GM19324 (cell line): ENCODE data around the gene RPL37A.

Source experiments
- ATAC-seq: cut with Tn5 transposase; IDR thresholded peaks from one replicate; pipeline ENCODE4 v1.9.1; 2021; ENCODE audit warnings: mild to moderate bottlenecking, moderate library complexity; ENCODE audit not compliant: unreplicated experiment, low FRiP score

Gene RPL37A

GRCh38 chr2:216498379-216499352 is at the start of gene RPL37A:
Gene RPL37A (plus strand): TSS chr2:216498844. CDS start chr2:216498875, 31 bp downstream.
- peak; percentile 94 for ATAC-seq

GRCh38 chr2:216450346-216450745 is 48.3 kb upstream of the RPL37A start:
- ATAC-seq, result no peak

DNA sequence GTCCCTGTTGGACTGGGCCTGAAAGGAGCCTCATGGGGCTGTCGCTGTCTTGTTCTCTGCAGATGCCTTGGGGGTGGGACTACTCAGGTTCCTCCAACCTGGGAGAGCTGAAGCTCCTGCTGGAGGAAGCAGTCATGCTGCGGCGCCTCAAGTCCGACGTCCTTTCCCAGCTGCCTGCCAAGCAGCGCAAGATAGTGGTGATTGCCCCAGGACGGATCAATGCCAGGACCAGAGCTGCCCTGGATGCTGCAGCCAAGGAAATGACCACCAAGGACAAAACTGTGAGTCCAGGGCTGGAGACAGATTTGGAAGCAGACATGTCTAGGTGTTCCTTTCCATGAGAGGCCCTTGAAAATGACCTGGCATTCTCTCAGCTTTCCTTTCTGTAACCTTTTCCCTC is 47.9 kb upstream of the RPL37A start:
- ATAC-seq, result no peak

- ATAC-seq, result no peak
Observed at GRCh38 chr2:216453955-216454614, 44.6 kb upstream of the RPL37A start.

DNA sequence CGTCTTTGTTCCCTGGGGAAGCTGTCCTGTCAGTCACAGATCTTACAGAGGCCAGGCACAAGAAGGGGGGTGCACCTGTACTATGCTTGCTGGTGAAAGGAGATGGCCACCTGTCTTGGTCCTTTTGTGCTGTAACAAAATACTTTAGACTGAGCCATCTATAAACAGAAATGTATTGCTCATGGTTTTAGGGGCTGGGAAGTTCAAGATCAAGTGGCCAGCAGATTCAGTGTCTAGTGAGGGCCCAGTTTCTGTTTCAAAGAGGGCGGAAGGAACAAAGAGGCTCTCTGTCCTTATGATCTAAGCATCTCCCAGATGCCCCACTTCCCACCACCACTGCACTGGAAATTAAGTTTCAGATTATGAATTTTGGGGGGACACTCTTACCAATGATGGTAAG is 35.5 kb upstream of the RPL37A start:
- no peak for ATAC-seq

DNA sequence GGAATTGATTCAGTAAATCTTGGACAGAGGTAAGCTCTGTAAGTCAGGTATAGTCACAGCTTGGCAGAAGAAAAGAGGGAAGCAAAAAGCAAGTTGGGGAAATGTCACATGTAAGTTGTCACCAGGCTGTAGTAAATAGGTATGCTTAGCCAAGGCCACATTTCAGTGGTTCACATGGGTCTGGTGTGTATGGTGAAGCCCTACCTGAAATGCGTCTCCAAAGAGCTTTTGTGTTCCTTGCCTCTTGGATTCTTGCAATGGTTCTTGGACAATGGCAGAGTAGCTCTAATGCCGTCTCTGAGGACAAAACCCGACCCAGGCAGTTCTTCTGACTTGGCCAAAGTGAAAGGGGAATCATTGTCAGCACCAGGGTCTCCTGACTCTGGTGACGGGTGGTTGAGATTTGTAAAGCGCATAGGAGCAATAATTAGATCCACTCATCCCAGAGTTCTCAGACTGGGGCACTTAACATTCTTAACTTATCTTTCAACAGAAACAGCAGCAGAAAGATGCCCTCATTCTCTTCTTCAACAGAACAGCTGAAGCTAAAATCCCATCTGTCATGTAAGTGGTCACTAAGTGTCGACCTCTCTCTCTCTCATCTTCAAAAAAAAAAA is 34.4 kb upstream of the RPL37A start:
- no peak for ATAC-seq

- ATAC-seq, result no peak
Observed at GRCh38 chr2:216465579-216466195, 33.0 kb upstream of the RPL37A start.

DNA sequence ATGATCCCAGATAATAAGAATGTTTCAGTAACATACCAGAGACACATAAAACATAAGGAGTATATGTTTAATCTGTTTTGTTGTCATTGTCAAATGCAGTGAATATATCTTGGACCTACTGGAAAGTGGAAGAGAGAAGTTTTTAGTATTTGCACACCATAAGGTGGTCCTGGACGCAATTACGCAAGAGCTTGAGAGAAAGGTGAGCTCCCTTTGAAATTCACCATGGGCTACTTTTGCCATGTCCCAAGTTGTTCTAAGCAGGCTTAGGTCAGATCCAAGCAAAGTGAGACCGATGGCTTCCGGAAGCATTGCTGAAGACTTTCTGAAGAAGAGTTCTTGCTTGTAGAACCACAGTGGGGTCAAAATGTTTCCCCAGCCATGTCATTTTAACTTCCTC is 30.8 kb upstream of the RPL37A start:
- ATAC-seq, result no peak

GRCh38 chr2:216469661-216470060 is 29.0 kb upstream of the RPL37A start:
- ATAC-seq, result no peak

DNA sequence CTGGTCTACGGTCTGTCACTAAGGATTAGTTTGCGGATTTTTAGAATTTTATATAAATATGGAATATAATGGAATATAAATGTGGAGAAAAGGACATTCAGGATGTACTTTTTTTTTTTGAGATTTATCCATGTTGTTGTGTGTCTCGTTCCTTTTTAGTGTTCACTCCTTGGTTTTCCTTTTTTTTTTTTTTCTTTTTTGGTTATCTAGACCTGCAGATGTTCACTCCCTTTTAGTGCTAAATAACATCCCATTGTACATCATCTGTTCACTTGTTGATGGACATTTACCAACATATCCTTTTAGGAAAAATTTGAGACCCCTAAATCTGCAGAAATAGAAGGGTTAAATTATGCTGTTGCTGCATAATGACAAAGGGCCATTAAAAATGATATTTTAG is 25.5 kb upstream of the RPL37A start:
- ATAC-seq, result no peak

DNA sequence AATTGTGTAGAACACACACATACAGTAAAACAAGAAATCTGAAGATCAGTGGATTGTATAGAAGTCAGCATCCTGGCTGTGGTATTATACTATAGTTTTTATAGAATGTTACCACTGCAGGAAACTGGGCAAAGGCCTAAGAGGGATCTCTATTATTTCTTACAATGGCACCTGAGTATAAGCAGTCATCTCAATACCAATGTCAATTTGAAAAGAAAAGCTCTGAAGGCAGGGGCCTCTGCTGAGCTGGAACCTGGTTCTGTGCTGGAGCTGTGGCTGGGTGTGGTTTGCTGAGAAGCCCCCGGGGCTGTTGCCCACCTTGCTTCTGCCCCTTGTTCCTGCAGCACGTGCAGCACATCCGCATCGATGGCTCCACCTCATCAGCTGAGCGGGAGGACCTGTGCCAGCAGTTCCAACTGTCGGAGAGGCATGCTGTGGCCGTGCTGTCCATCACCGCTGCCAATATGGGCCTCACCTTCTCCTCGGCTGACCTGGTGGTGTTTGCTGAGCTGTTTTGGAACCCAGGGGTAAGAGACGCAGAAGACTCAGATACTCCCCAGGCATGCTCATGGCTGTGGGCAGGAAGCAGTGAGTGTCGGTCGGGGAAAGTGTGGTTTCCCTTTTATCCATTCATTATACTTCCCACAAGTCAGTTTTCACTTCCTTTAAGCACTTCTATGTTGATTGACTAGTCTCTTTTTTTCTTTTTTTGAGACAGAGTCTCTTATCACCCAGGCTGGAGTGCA is 23.5 kb upstream of the RPL37A start:
- no peak for ATAC-seq

GRCh38 chr2:216475767-216476166 is 22.9 kb upstream of the RPL37A start:
- ATAC-seq, result no peak

GRCh38 chr2:216477283-216478035 is 21.2 kb upstream of the RPL37A start:
- ATAC-seq, result no peak

- no peak for ATAC-seq
Observed at GRCh38 chr2:216478151-216478550, 20.5 kb upstream of the RPL37A start.

DNA sequence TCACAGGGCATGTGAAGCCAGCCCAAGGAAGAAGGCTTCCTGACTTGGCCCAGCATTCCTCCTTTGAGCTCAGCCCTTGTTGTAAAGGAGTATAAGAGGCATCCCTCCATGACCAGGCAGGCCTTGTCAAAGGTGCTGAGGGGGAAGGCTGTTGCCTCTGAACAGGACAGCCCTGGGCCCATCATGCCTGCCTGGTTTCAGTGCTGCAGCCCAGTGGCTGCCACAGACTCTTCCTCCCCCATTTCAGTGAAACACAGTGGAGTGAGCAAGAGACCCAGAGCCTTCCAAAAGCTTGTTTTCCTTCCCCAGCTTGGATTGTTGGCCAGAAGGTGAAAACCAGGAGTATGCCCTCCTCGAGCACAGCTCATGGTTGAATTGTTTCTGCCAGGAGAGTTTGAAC is 19.9 kb upstream of the RPL37A start:
- no peak for ATAC-seq

DNA sequence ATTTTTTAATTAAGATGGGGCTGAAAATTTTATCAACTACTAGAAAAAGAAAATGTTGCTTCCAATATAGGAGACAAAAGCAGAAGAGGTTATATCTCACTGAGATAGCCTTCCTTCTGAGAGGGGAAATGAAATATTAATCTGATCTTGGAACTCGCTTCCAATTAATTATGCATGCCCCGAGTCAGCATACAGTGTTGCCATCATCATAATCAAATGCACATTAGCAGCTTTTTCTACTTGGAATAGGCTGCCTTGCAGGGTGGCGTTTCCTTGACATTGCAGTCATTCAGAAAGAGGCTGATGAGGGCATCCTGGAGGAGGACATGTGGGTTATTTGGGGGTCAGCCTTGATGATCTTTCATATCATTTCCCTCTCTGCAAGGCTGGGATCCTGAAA is 18.4 kb upstream of the RPL37A start:
- ATAC-seq, result no peak

GRCh38 chr2:216482640-216483039 is 16.0 kb upstream of the RPL37A start:
- ATAC-seq, result no peak

DNA sequence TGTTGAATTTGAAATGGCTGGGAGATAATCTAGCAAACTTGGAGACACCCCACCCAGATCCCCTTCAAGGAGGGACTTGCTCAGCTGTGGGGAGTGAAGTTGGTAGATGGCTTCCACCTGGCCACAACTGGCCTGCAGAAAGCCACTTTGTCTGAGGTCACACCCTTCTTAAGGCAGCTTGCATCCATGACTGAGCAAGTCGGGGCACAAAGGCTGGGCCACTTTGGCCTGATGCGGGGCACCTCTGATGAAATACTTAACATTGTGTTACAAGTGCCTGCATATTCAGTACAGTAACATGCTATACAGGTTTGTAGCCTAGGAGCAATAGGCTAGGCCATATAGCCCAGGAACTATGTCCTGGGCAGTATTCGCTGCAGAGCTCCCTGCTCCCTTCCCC is 13.4 kb upstream of the RPL37A start:
- no peak for ATAC-seq

DNA sequence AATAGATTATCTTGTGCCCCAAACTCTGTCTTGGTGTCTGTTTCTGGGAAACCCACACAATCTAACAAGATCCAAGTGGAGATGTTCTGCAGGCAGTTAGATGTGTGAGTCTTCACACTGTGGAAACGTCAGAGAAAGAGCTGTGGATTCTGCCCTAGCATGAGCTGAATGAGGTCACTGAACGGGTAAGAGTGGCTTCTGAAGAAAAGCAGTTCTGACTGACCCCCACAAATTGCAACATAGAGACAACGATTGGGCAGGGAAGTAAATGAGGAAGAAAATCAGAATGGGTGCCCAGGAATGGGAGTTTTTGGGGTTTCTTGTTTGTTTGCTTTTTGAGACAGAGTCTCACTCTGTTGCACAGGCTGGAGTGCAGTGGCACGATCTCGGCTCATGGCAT is 12.9 kb upstream of the RPL37A start:
- no peak for ATAC-seq

GRCh38 chr2:216486271-216486670 is 12.4 kb upstream of the RPL37A start:
- no peak for ATAC-seq
